OCI-LY7 (cell line): ENCODE results near the gene CD300LF.
A peak's percentile ranks its signal among the peaks of the same experiment; 100 is the strongest.

Experiments used
- CTCF ChIP-seq: fragments of 200-600 bp; sonication (generic); conservative IDR thresholded peaks from 2 replicates; pipeline ENCODE4 v1.5.1; 2014; ENCODE audit warnings: mild to moderate bottlenecking, antibody characterized with exemption, low read length, moderate library complexity, mixed read lengths
- EZH2phosphoT487 ChIP-seq: fragments of 200-600 bp; sonication (generic); IDR thresholded peaks from 2 replicates; pipeline ENCODE4 v1.6.1; 2018; ENCODE audit warnings: low read depth, borderline replicate concordance, mild to moderate bottlenecking, mixed run types, antibody characterized with exemption, low read length, moderate library complexity, mixed read lengths

GRCh38 chr17:74749279-74750038, 36.7 kb upstream of the CD300LF start:
- TF ChIP-seq CTCF, result 0 out of 2 replicates have a peak, but pooled peaks have one; percentile 16
- no peak for TF ChIP-seq EZH2phosphoT487
